Trophoblast cell (in vitro differentiated cells and primary cell): ENCODE data around the gene AMELX.
A peak's percentile ranks its signal among the peaks of the same experiment; 100 is the strongest.

ENCODE experiments used
- DNase-seq, 2 donors: peaks; one replicate each; pipeline ENCODE4 v3.0.0-alpha.2; 2016
- H2AFZ ChIP-seq: 2 replicates; pipeline ENCODE4 v1.6.1; 2013; ENCODE audit warnings: low read length, moderate library complexity, mild to moderate bottlenecking; ENCODE audit not compliant: insufficient read depth, poor library complexity
- H2AK5ac ChIP-seq: 2 replicates; pipeline ENCODE4 v1.6.1; 2013; ENCODE audit warnings: mild to moderate bottlenecking, low read length
- H2BK120ac ChIP-seq: 2 replicates; pipeline ENCODE4 v1.6.1; 2013; ENCODE audit warnings: low read length, mild to moderate bottlenecking, moderate library complexity; ENCODE audit not compliant: insufficient read depth, poor library complexity
- H2BK12ac ChIP-seq: 2 replicates; pipeline ENCODE4 v1.6.1; 2013; ENCODE audit warnings: mild to moderate bottlenecking, low read length, moderate library complexity
- H2BK5ac ChIP-seq: 2 replicates; pipeline ENCODE4 v1.6.1; 2013; ENCODE audit warnings: low read length, low read depth, moderate library complexity, mild to moderate bottlenecking; ENCODE audit not compliant: poor library complexity
- H3K14ac ChIP-seq: 2 replicates; pipeline ENCODE4 v1.6.1; 2013; ENCODE audit warnings: mild to moderate bottlenecking, low read length
- H3K18ac ChIP-seq: 2 replicates; pipeline ENCODE4 v1.6.1; 2013; ENCODE audit warnings: mild to moderate bottlenecking, low read length
- H3K23ac ChIP-seq: 2 replicates; pipeline ENCODE4 v1.6.1; 2013; ENCODE audit warnings: low read length
- H3K27ac ChIP-seq: 2 replicates; pipeline ENCODE4 v1.5.1; 2013; ENCODE audit warnings: low read depth, mild to moderate bottlenecking, inconsistent platforms, low read length, moderate library complexity
- H3K27me3 ChIP-seq: 2 replicates; pipeline ENCODE4 v1.6.1; 2013; ENCODE audit warnings: inconsistent platforms, mild to moderate bottlenecking, low read length, moderate library complexity; ENCODE audit not compliant: insufficient read depth
- H3K36me3 ChIP-seq, 2 experiments: 1 replicate in 1 of 2; 2 replicates in 1 of 2; pipeline ENCODE4 v1.6.1; 2013; ENCODE audit warnings: low read length in 2 of 2, mild to moderate bottlenecking in 2 of 2, moderate library complexity in 1 of 2; ENCODE audit not compliant: insufficient read depth in 2 of 2, control insufficient read depth in 1 of 2
- H3K4ac ChIP-seq: 2 replicates; pipeline ENCODE4 v1.6.1; 2013; ENCODE audit warnings: low read depth, mild to moderate bottlenecking, low read length, moderate library complexity
- H3K4me1 ChIP-seq, 2 experiments: 1 replicate in 1 of 2; 2 replicates in 1 of 2; pipeline ENCODE4 v1.6.1; 2013; ENCODE audit warnings: low read length in 2 of 2, mild to moderate bottlenecking in 2 of 2, moderate library complexity in 1 of 2; ENCODE audit not compliant: insufficient read depth in 2 of 2, control insufficient read depth in 1 of 2
- H3K4me2 ChIP-seq: 2 replicates; pipeline ENCODE4 v1.6.1; 2013; ENCODE audit warnings: inconsistent platforms, mild to moderate bottlenecking, low read length, moderate library complexity
- H3K4me3 ChIP-seq: 2 replicates; pipeline ENCODE4 v1.5.1; 2013; ENCODE audit warnings: mild to moderate bottlenecking, low read depth, low read length, inconsistent platforms
- H3K79me1 ChIP-seq: one replicate; pipeline ENCODE4 v1.6.1; 2013; ENCODE audit warnings: low read length
- H3K79me2 ChIP-seq: 2 replicates; pipeline ENCODE4 v1.6.1; 2013; ENCODE audit warnings: low read length, mild to moderate bottlenecking; ENCODE audit not compliant: control insufficient read depth, insufficient read depth, poor library complexity
- H3K9ac ChIP-seq: 2 replicates; pipeline ENCODE4 v1.6.1; 2013; ENCODE audit warnings: mild to moderate bottlenecking, low read length
- H3K9me3 ChIP-seq: 2 replicates; pipeline ENCODE4 v1.6.1; 2013; ENCODE audit warnings: low read depth, mild to moderate bottlenecking, control low read depth, inconsistent platforms, low read length; ENCODE audit not compliant: insufficient read depth
- H4K12ac ChIP-seq: 2 replicates; pipeline ENCODE4 v1.6.1; 2013; ENCODE audit warnings: low read depth, mild to moderate bottlenecking, low read length, moderate library complexity
- H4K8ac ChIP-seq: 2 replicates; pipeline ENCODE4 v1.6.1; 2013; ENCODE audit warnings: low read depth, mild to moderate bottlenecking, low read length, moderate library complexity
- H4K91ac ChIP-seq: one replicate; pipeline ENCODE4 v1.6.1; 2013; ENCODE audit warnings: low read depth, mild to moderate bottlenecking, low read length, moderate library complexity
- WGBS: extraction: QIAGEN DNeasy Blood & Tissue Kit; methylation state at CpG from one replicate; pipeline ENCODE4 v1.1.7; 2013; ENCODE audit warnings: missing lambda C conversion rate; ENCODE audit not compliant: insufficient read length, insufficient coverage; ENCODE audit errors: extremely low coverage; 5-methylcytosine and 5-hydroxymethylcytosine counted together

AMELX gene

GRCh38 chrX:11309220-11309619, 16.0 kb downstream of the AMELX start:
- H2BK120ac ChIP-seq: no peak overlapping the region
- no peak overlapping the region for H2AFZ ChIP-seq
- no peak overlapping the region for H2BK12ac ChIP-seq
- H3K27ac ChIP-seq: no peak overlapping the region
- no peak overlapping the region for H3K18ac ChIP-seq
- H3K4me3 ChIP-seq: no peak overlapping the region
- H2BK5ac ChIP-seq: no peak overlapping the region
- H3K79me2 ChIP-seq: no peaks in the 10 kb centered on the region
- H3K9me3 ChIP-seq: no peaks in the 10 kb centered on the region
- no peaks in the 10 kb centered on the region for H3K36me3 ChIP-seq
- no peak overlapping the region for H4K12ac ChIP-seq
- no peak overlapping the region for H3K23ac ChIP-seq
- WGBS: no CpG with 5 or more reads among the region's 5 CpGs
- no peak overlapping the region for H3K9ac ChIP-seq
- no peaks in the 10 kb centered on the region for H3K79me1 ChIP-seq
- peak; percentile 29 to 52 for DNase-seq
- H3K4me1 ChIP-seq: peaks cover 3% of the 10 kb centered on the region in 2 experiments
- H2AK5ac ChIP-seq: no peak overlapping the region
- no peak overlapping the region for H3K4me2 ChIP-seq
- H4K91ac ChIP-seq: no peak overlapping the region
- no peak overlapping the region for H3K4ac ChIP-seq
- no peaks in the 10 kb centered on the region for H3K27me3 ChIP-seq
- no peak overlapping the region for H3K14ac ChIP-seq
- H4K8ac ChIP-seq: no peak overlapping the region

- no peak overlapping the region for H3K9ac ChIP-seq
- no peak overlapping the region for H4K91ac ChIP-seq
- no peak overlapping the region for H3K27ac ChIP-seq
- no peak overlapping the region for H3K4me3 ChIP-seq
- H2BK120ac ChIP-seq: no peak overlapping the region
- H3K14ac ChIP-seq: no peak overlapping the region
- no peaks in the 10 kb centered on the region for H3K36me3 ChIP-seq
- no peak overlapping the region for H4K8ac ChIP-seq
- DNase-seq: no peak
- no peak overlapping the region for H4K12ac ChIP-seq
- H3K4me2 ChIP-seq: no peak overlapping the region
- no peaks in the 10 kb centered on the region for H3K9me3 ChIP-seq
- WGBS: no CpG with 5 or more reads among the region's 7 CpGs
- peaks cover 3% of the 10 kb centered on the region in 2 experiments for H3K4me1 ChIP-seq
- H3K18ac ChIP-seq: no peak overlapping the region
- no peak overlapping the region for H3K23ac ChIP-seq
- no peak overlapping the region for H2BK5ac ChIP-seq
- no peaks in the 10 kb centered on the region for H3K27me3 ChIP-seq
- H2AK5ac ChIP-seq: no peak overlapping the region
- no peak overlapping the region for H3K4ac ChIP-seq
- no peaks in the 10 kb centered on the region for H3K79me2 ChIP-seq
- no peaks in the 10 kb centered on the region for H3K79me1 ChIP-seq
- no peak overlapping the region for H2AFZ ChIP-seq
- H2BK12ac ChIP-seq: no peak overlapping the region
Observed at GRCh38 chrX:11311706-11312105, 18.5 kb downstream of the AMELX start.

GRCh38 chrX:11319806-11320520, 26.8 kb downstream of the AMELX start:
- no peak overlapping the region for H2BK5ac ChIP-seq
- H3K27me3 ChIP-seq: no peaks in the 10 kb centered on the region
- no peak overlapping the region for H3K14ac ChIP-seq
- H3K36me3 ChIP-seq: no peaks in the 10 kb centered on the region
- no peak overlapping the region for H3K4me3 ChIP-seq
- no peaks in the 10 kb centered on the region for H3K4me1 ChIP-seq
- no peak overlapping the region for H3K4me2 ChIP-seq
- no CpG with 5 or more reads among the region's 7 CpGs for WGBS
- no peak overlapping the region for H4K91ac ChIP-seq
- no peak overlapping the region for H3K18ac ChIP-seq
- H3K27ac ChIP-seq: no peak overlapping the region
- no peak overlapping the region for H2BK120ac ChIP-seq
- H3K9me3 ChIP-seq: no peaks in the 10 kb centered on the region
- H4K12ac ChIP-seq: no peak overlapping the region
- no peak overlapping the region for H3K4ac ChIP-seq
- no peak overlapping the region for H2BK12ac ChIP-seq
- H2AFZ ChIP-seq: no peak overlapping the region
- H2AK5ac ChIP-seq: no peak overlapping the region
- H4K8ac ChIP-seq: no peak overlapping the region
- no peak overlapping the region for H3K23ac ChIP-seq
- H3K9ac ChIP-seq: no peak overlapping the region
- no peaks in the 10 kb centered on the region for H3K79me1 ChIP-seq
- DNase-seq: no peak
- no peaks in the 10 kb centered on the region for H3K79me2 ChIP-seq

GRCh38 chrX:11321986-11322385, 28.8 kb downstream of the AMELX start:
- Histone ChIP-seq H2BK5ac (no peak overlapping the region), H3K23ac (no peak overlapping the region), H3K27me3 (no peaks in the 10 kb centered on the region), H4K12ac (no peak overlapping the region), H2AK5ac (no peak overlapping the region), H3K27ac (no peak overlapping the region), H2BK12ac (no peak overlapping the region), H3K79me1 (no peaks in the 10 kb centered on the region), H3K4ac (no peak overlapping the region), H4K91ac (no peak overlapping the region), H3K14ac (no peak overlapping the region), H3K4me2 (no peak overlapping the region), H3K9me3 (no peaks in the 10 kb centered on the region), H2BK120ac (no peak overlapping the region), H3K4me1 (no peaks in the 10 kb centered on the region), H2AFZ (no peak overlapping the region), H3K79me2 (no peaks in the 10 kb centered on the region), H3K36me3 (no peaks in the 10 kb centered on the region), H4K8ac (no peak overlapping the region), H3K18ac (no peak overlapping the region), H3K4me3 (no peak overlapping the region), H3K9ac (no peak overlapping the region)
- peak in 1 of 2 donors; percentile 13 for DNase-seq
- WGBS: no CpG with 5 or more reads among the region's 2 CpGs
